ENCODE results near the gene U2AF2.
"Not testable (repeated sequence)": the region's sequence is repeated elsewhere in the genome, so short reads cannot be mapped to it uniquely, and the experiment has no call there.

U2AF2 gene

DNA sequence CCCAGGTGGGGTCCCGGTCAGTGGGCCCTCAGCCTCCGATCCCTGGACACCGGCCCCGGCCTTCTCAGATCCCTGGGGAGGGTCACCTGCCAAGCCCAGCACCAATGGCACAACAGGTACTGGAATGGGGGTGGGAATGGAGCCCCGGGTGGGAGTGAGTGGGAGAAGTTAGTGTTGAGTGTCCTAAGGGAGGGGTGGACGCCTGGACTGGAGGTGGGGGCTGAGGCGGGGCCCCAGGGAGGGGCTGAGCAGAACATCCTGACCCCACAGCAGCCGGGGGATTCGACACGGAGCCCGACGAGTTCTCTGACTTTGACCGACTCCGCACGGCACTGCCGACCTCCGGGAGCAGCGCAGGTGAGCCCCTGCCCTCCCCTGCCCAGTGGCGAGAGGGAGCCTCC is 37.8 kb downstream of the U2AF2 start:
- no peak for DNase-seq

DNA sequence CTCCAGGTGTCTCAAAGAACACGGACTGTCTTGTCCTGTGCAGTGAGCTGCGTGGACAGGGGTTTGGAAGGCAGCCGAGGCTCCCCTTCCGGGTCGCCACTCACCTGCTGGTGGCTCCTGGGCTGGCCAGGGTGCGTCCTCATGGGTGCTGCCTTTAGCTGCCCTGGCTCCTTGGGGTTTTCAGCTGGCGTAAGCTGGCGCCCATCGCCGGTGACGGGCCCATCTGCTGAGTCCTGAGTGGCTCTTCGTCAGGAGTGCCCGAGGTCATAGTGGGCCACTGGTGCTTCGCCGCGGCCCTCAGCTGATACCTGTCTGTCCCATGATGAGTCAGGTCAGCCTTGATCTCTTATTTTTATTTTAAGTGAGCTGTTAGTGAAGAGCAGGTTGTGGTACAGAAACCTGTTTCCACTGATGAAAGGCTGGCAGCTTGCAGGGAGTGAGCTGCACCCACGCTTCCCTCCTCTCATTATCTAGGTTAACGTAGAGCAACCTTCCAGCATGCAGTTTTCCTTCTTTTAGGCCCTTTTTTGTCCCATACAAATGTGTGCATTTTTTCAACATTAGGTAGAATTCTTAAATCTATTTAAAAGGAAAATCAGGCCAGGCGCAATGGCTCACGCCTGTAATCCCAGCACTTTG is 38.6 kb downstream of the U2AF2 start:
- DNase-seq: no peak

DNA sequence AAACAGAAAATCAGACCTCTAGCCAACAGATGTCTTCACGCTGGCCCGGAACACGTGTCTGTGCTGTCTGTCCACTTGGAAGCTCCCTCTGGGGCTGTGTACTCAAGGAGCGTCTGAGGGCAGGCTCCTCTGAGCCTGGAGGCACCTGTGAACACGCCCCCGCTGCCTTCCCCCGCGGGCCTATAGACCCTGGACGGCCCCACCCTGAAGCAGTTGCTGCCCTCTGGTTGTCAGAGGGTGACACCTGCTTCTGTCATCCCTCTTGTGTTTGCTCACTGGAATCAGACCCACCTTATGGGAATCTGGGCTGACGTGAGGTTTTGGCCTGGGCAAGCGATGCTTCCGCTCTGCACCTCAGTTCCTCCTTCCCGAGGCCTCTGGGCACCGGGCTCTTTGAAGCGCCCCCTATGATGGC is 39.4 kb downstream of the U2AF2 start:
- DNase-seq: no peak

DNA sequence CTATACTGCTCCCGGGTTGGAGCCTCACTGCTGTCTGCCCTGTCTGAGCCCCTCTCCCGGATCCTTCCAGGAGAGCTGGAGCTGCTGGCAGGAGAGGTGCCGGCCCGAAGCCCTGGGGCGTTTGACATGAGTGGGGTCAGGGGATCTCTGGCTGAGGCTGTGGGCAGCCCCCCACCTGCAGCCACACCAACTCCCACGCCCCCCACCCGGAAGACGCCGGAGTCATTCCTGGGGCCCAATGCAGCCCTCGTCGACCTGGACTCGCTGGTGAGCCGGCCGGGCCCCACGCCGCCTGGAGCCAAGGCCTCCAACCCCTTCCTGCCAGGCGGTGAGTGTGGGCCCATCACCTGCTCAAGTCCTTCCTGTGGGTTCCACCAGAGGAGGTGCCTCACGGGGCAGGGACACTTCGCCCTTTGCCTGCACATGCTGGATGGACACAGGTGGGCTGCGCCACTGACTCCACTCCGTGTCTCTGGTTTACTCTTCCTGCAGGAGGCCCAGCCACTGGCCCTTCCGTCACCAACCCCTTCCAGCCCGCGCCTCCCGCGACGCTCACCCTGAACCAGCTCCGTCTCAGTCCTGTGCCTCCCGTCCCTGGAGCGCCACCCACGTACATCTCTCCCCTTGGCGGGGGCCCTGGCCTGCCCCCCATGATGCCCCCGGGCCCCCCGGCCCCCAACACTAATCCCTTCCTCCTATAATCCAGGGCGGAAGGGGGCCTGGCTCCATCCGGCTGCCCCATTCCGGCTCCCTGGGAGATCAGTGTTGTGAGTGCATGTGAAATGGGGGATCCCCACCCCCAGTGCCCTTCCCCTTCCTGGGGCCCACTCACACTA is 40.0 kb downstream of the U2AF2 start:
- no peak for DNase-seq

DNA sequence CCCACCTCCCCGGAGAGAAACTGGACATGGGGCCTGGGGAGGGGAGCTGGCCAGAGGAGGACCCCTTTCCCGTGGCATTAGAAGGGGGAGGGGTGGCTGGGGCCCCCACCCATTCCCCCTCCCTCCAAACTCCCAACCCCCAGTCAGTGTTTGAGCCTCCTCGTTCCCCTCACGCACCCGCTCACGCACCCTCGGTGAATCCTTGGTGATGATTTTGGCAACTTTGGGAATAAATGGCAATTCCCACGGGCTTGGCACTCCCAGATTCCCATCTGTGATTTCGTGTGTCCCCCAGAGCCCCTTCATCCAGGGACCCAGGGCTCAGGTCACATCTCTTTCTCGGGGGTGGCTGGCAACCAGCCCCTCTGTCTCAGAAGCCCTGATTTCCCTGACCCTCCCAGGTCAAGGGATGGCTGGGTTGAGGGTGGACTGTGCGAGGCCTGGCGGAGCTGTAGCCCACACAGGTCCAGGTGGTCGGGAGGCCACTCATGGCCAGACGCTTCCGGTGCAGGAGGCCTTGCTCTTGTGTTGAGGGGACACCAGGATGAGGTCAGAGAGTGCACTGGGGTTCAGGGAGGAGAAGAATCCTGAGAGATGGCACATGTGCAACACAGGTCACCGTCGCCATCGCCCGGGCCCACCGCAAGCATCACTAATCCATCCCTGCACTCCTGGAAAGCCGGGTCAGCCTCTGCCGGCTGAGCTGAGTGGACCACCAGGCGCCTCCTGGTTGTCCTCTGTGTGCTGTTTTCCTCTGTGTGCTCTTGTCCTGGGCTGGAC is 40.9 kb downstream of the U2AF2 start:
- no peak for DNase-seq

DNA sequence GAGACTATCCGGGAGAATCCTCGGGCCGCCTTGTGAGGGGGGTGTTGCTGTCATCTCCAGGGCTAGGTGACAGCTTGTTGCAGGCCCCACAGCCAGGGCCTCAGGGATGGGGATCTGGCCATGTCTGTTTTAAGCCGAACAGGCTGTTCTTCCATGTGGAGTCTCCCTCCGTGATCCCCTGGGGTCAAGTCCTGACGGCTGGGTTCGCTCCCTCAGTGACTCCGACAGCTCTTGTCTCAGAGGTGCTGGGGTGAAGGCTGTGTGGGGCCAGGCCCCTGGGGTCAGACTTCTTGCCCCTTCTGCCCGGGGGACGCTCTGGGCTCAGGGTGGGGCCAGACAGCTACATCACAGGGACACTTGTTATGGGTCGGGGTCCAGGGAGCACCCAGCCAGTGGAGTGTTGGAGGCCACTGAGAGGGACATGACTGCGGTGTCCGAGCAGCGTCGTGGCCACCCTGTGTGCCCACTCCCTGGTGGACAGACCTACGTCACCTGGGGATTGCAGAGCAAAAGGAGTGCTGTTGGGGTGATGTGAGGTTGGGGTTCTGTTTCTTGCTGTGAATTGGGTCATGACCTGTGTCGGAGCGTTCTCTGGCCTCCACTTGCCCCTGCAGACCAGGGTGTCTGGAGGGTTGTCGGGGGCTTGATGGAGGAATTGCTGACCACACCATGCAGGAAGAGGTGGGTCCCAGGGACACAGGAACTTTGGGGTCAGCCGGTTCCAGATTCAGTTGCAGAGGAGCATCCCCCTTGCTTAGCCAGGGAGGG is 41.6 kb downstream of the U2AF2 start:
- DNase-seq: no peak

- no peak for DNase-seq
These were observed 42.2 kb downstream of the U2AF2 start for GRCh38 chr19:55697069-55697440.

DNA sequence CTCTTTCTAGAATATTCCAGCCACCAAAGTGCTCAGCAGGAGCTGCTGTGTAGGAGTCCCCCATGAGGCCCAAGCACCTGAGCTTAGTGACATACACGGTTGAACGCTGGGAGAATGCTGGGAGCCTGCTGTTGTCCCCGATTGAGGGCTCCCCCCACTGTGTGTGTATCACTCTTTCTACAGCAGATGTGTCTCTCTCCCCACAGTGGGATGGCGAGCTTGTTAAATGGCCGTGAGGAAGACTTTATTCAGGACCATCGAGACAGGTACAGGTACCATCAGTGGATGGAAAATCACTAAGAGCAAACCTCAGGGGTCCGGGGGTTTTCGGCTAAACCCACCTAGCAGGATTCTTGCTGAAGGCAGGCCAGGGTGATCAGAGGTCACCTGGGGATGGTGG is 42.9 kb downstream of the U2AF2 start:
- no peak for DNase-seq

GRCh38 chr19:55698256-55698655 is 43.4 kb downstream of the U2AF2 start:
- DNase-seq: no peak

GRCh38 chr19:55699221-55699620 is 44.4 kb downstream of the U2AF2 start:
- DNase-seq: no peak

DNA sequence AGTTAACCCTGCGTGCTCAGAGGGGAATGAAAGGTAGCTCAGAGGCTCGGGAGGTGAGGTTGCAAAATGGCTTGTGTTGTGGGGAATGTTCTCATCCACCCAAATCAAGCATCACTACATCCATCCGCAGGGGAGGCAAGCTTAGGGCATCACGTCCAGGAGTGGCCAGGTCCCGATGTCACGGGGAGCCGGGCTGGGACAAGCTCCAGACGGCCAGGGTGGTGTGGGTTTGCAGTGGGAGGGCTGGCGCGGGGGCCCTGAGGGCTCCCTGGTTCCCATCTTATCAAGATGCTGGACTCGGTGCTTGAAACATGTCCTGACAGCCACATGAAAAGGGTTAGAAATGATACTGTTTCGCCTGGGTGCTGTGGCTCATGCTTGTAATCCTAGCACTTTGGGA is 46.0 kb downstream of the U2AF2 start:
- no peak for DNase-seq

- DNase-seq: no peak
These were observed 47.3 kb downstream of the U2AF2 start for GRCh38 chr19:55702131-55702627.

DNA sequence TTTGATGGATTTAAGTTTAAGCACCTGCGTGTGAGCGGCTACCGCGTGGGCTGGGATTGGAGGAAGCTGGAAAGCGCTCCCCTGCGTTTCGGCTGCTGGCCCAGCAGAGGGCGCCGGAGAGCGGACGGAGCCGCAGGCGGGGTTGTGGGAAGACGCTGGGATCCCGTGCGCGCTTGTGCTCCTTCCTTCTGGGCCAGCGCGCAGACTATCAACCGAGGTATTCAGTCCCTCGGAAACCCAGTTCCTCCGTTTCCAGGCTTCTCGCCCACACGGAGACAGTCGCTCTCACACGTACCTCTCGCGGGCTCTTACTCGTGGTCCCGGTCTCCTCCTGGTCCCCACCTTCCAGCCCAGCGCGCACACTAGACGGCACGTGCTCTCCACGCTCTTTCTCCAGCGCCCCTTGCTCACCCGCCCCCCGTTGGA is 49.0 kb downstream of the U2AF2 start:
- no peak for DNase-seq

DNA sequence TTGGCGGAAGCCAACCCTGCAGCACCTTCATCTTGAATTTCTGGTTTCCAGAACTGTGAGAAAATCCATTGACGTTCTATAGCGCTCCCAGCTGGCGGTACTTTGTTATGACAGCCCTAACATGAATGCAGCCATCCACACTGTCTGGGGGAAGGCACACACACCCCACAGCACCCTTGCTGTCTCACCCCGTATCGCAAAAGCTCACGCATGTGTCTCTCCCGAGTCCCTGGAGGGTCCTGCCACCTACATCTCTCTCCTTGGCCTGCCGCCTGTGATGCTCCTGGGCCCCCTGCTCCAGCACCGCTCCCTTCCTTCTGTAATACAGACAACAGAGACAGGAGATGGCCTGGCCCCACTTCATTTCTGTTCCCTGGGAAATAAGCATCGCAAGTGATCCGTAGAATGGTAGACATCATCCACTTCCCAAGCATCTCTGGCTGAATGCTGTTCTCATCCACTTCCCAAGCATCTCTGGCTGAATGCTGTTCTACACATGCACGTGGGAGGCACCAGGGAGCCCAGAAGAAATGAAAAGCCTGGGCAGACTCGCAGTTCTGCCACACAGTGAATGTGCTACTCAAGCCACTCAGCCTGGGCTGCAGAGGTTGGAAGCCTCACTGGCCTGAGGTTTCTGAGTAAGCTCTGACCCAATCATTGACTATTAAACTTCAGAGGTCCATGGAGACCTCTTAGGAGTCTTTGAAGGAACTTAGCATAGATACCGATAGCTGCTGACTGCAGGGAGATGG is 49.8 kb downstream of the U2AF2 start:
- DNase-seq: no peak

DNA sequence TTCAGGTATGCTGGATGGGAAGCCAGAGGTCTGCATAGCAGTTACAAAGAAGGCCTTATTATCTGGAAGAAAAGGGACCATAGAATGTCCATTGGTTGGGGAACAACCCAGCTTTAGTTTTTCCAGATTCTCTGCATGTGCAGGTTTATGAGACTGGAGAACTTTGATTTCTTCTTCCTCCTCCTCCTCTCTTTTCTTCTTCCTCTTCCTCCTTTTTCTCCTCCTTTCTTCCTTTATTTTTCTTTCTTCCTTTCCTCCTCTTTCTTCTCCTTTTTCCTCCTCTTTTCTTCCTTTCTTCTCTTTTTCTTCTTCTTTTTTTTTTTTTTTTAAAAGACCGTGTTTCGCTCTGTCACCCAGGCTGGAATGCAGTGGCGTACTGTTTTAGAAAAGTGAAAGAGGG is 51.1 kb downstream of the U2AF2 start:
- no peak for DNase-seq

DNA sequence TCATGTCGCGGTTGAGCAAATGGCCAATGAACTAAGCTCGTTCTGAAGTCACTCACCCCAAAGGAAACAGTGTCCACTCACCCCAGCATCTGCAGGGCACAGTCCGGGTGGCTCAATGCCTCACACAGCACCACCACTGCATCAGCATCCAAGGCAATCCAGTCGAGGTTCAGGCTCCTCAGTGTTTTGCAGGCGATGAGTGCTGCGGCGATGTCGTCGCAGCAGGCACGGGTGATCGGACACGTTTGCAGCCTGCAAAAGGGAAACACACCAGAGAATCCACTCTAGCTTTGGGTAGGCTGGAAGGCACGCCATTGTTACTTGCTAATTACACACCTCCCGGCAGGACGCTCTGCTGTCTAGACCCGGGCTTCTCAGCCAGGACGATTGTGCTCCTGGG is 56.9 kb downstream of the U2AF2 start:
- DNase-seq: no peak

DNA sequence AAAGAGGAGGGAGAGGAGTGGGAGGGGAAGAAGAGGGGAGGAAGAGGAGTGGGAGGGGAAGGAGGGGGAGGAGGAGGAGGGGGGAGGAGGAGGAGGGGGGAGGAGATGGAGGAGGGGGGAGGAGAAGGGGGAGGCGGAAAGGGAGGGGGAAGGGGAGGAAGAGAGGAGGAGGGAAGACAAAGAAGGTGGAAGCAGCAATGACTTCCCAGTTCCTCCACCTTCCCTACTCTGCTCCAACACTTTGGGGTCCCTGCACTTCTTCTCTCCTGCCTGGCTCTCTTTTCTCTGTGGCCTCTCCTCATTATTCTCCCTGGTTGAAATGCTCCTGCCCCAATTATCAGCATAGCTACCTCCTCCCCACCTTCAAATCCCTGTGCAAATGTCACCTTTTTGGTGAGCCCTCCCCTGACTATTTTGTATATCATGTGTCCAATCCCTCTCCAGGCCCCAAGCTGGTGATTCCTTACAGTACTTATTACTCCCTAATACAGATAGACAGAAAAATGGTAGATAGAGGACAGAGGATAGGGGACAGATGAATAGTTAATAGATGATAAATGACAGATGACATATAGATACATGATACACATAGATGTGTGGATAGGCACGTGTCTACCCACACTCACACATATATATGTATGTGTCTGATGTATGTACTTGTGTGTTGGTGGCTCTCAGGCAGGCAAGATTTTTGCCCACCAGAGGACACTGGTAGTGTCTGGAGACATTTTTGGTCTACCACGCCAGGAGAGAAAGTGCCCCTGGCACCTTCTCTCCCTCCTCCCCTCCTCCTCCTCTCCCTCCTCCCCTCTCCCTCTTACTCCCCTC is 58.2 kb downstream of the U2AF2 start:
- DNase-seq: no peak

- DNase-seq: no peak
These were observed 61.7 kb downstream of the U2AF2 start for GRCh38 chr19:55716531-55716930.

DNA sequence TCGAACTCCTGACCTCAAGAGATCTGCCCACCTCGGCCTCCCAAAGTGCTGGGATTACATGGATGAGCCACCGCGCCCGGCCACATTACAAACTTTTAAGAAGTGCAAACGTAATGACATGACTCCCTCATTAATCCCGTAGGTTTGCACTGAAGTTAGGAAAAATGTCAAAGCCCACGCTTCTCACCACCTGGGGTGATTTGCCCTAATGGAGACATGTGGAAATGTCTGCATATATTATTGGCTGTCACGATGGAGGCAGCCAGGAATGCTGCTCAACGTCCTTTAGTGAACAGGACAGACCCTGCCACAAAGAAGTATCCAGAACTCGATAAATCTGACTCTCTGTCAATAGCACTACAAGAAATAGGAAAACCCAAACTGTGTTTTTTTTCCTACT is 62.4 kb downstream of the U2AF2 start:
- DNase-seq: no peak

GRCh38 chr19:55717879-55718711 is 63.3 kb downstream of the U2AF2 start:
- not testable (repeated sequence) for DNase-seq
